NCI-H748 (cell line): ENCODE data around the gene CLHC1.

Experiments used
- DNase-seq: peaks from one replicate; lab custom pipeline; 2025; ENCODE audit not compliant: unreplicated experiment; lab: John Stamatoyannopoulos, UW

CLHC1 gene

DNA sequence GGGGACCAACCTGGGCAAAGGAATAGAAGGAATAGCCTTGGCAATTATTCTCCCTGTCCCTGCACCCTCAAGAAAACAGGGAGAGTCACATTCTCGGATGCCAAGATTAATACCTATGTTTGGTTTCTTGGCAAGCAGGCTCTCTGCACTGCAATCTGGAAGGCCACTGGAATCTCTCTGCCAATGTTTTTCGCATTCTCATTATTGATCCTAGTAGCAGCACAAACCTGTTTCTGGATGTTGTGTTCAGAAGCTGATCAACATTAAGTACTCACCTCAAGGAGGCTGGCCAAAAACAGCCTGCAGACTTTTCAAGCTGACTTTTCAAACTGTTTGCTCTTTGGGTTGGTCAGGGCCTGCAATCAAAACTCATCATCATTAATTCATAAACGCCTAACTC, 62.2 kb downstream of the CLHC1 start:
- DNase-seq: no peak

DNA sequence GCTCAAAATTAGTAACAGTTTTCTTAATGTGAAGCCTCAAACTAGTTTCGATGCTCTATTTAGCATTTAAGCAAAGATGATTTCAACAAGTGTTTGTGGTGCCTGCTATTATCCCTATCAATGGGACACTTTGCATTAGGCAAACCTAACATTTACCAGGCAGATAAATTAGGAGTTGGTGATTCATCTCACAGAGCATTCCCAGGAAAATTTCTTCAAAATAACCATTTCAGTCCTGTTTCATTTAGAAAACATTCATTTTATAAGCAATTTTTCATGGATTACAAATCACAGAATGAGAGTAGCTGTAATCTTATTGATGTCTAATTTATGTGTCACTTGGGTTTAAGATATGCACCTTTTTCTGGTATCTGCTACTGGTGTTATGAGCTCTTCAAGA, 62.7 kb downstream of the CLHC1 start:
- no peak for DNase-seq

DNA sequence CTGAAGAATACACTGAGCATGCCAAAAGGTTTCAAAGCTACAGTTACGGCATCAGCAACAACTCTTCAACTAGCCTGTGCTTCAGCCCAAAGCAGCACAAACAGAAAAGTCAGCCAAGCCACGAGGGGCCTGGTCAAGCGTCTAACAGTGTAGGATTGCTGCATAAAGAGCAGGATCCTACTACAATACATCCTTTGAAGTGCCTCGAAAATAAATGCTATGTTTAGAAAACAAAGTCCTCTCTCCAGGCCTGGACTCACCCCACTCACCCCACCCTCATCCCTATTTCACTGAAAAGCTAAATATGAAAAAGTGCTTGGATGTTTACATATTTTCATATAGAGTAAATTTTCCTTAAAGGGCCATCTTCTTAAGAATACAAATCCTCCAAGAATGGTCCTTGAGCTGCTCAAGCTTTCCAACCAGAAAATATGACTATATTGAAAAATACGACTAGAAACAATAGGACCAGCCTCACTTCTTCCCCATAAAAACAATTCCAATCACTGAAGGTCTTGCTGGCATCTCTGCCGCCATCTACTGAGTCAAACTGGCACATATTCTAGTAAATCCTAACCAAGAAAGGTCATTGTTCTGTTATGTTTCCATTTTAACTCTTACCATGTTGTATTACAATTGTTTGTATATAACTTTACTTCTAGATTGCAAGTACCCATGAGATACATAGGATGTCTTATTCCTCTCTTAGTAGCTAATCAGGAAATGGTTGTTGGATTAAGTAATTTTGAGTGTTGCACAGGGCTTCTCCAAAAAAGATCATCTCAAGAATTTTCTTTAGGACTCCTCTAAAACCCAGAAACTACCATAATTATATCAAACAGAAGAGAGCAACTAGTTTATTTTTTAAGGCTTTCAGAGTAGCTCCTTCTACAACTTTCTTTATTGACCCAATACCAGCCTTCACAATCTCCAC, 63.6 kb downstream of the CLHC1 start:
- peak; percentile 61 for DNase-seq

DNA sequence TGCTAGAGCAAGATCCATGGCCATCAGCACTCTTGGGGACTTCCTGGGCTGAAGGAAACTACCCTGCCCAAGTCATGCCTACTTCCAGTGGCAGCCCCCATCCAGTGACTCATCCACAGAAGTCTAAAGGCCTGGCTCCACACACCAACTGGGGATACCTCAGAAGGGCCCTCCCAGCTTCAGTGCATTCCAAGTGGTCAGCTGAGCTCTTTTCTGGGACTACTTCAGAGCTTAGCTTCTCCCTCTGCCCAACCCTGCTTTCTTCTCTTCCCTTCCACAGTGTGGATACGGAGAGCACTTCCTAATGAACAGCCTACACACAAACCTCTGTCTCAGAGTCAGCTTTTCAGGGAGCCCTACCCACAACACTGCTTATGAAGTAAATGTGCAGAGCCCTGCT, 66.5 kb downstream of the CLHC1 start:
- DNase-seq: no peak

DNA sequence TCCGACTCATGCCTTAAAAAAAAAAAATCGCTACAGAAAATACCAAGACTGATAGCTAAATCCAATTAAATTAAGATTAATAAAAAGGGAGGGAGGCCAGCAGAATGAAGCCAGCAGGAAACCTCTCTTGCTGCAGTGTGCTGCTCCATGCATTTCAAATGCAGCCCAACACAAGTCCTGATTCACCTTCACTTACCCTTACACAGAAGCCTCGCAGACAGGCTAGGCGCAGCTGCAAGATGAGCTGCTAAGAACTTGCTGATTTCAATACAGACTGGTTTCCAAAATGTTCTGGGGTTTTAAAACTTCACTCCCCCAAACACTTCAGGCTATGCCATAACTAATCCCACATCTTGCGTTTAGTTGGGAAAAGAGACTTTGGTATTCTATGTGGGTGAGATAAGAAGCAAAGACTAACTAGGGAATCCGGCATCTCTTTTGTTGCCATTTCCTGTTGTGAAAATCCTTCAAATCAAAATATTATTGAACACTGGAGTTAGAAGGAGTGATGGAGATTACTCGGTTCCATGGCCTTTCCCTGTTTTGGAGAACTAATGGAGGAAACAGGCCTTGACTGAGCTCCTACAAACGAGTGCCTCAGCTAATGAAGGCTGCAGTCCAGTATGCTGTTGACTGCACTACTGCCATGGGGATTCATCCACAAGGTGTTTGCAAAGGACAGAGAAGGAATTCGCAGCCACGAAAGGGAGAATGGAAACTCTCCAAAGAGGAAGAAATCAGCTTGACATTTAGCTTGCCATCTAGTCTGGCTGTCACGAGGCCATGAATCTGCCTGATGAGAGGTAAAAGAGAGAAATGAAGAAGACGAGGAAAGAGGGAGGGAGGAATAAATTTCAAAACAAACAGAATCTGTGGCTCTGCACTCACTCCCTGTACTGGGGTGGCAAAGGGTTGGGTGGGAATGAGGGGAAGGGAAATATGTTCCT, 67.3 kb downstream of the CLHC1 start:
- no peak for DNase-seq

DNA sequence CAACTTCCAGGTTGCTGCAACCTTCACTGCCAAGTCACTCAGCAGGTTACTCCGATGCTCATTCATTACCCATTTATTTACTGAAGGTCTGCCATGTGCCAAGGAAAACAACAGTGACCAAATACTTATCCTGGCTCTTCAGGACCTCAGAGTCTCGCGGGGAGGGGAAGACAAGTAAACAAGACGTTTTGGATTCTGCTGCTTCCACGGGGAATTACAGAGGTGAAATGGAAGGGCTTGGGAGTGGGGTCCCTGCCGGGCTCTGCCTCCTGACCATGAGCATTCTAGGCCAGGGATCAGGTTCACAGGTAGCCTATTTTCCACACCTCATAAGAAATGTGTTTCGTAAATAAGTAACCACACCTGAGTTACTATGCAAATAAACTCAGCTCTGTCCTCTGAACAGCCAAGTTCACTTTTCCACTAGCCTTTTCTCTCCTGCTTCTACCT, 68.1 kb downstream of the CLHC1 start:
- no peak for DNase-seq

DNA sequence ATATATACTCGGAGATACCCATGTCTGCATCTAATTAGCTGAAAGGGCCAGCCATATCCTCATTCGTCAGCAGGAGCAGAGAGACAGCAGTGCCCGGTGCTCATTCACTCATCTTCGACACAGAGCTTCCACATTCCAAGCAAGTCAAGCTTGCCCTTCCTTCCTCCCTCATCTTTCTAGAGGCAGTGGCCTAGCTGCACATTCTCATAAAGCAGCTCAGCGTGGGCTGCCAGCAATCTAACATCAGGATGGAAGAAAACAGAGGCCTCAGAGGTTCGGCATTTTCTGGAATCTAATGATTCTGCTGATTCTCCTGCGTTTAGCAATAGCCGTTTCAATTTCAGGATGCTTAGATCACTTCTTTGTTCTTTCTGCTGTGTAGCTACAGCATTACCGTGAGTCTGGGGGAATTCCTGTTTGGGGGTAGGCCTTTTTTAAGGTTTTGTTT, 68.8 kb downstream of the CLHC1 start:
- no peak for DNase-seq

DNA sequence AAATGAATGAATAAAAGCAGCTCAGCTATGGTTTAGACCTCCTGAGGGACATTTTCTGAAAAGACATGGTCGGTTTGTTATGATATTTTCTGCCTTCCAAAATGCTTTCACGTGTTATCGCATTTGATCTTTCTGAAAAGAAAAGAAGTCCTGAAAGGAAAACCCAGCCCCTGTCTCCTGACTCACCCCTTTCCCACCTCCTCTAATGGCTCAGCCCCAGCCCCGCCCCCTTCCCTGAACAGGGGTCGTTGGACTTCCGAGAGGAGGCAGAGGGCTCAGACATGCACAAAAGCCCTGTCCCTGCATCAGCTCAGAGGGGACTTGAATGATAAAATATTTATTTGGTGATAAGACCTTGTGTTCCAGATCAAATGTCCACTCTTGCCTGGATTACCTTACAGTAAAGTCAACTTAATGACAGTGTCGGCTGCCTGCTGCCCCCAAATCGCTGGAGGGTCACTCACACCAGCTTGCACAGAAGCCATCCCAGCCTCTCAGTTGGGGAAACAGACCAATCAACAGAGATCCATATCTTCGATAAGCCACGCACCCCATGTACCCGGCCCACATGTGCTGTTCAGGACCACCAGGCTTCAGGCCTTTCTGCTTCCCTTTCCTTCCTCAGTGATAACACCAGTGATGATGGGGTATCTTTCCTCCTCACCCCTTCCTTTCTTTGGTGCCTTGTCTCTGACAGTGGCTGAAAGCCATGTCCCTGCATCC, 69.6 kb downstream of the CLHC1 start:
- no peak for DNase-seq

DNA sequence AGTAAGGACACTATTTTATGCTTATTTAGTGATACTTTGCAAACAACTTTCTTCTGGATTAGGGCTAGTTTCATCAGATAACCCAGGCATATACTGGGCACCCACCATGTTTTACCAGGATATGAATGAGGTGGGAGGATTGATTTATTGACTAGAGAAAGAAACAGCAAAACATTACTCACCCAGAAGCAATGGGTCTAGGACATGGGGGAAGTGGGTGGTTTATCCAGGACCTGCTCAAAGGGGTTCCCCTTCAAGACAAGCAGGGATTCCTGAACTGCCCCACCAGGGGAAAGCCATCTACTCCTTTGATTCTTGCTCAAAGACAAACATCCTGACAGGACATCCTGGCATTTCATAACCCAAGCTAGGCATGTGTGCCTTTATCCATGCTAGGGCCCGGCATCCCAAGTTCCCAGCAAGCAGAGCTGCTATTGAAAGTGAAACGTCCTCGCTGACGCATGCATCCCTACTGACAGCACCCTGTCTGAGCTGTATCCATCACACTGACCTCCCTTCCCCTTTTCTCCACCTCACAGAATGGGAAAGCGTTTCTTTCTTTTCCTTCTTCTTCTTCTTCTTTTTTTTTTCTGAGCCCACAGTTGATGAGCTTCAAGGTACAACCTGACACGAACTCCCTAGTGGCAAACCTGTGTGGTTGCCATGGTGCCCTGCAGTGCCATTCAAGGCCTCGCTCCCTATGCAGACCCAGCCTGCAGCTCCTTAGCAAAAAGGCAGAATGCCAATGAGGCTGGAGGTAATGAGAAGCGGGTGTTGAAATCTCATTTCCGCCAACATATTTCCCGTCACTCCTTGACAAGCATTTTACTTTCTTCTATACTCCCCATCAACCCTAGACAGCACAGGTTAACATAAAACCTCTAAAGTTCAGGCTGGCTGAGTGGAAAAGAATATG, 70.5 kb downstream of the CLHC1 start:
- DNase-seq: no peak

DNA sequence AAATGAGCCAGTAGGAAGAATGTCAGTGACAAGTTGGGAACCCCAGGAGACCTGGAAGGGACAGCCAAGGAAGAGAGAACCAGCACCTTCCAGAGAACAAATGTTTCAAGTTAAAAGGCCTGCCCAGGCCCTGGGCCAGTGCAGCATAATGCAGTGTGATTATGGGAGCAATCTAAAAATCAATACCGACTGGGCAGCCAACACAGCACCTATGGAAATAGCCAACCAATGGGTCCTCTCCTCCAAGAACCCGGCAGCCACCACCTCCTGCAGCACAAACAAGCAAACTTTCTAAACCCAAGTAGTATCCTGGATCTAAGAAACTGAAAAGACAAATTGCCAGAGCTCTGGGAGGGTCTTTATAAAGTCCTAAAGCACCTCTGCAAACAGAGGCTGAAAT, 71.7 kb downstream of the CLHC1 start:
- no peak for DNase-seq

DNA sequence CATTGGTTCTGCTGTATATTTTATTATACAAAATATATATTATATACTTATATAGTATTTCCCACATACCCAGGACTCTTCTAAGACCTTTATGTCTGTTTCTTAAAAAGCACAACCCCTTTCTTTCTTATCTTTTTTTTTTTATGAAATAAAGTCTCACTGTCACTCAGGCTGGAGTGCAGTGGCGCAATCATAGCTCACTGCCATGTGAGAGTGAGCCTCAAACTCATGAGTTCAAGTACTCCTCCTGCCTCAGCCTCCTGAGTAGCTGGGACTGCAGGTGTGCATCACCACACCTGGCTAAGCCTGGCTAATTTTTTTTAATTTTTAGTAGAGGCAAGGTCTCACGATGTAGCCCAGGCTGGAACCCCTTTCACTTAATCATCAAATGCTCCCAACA, 72.3 kb downstream of the CLHC1 start:
- no peak for DNase-seq

DNA sequence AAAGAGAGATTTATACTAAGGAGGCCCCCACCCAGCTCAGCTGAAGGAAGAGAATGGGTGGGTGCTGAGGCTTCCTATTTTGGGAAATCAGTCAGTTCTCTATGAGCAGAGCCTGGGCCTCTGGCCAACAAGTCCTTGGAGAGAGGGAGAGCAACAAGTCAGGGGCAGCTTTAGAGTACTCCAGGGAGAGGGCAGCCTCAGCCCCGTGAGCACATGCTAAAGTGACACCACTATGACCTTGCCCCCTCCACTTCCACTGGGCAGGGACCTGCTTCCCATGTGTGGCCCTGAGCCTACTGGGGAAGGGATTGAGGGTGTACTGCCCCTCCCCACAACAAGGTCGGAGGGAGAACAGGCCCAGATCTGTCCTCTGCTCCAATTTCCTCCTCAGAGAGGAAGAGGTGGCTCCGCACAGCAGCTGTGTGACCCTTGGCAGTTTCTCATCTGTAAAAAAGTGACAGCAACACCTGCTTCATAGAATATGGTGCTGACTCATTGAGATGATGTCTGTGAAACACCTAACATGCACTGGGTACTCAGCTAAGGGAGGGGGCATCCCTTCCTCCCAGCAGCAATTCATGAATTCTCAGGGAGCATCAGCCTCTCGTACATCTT, 72.9 kb downstream of the CLHC1 start:
- no peak for DNase-seq

DNA sequence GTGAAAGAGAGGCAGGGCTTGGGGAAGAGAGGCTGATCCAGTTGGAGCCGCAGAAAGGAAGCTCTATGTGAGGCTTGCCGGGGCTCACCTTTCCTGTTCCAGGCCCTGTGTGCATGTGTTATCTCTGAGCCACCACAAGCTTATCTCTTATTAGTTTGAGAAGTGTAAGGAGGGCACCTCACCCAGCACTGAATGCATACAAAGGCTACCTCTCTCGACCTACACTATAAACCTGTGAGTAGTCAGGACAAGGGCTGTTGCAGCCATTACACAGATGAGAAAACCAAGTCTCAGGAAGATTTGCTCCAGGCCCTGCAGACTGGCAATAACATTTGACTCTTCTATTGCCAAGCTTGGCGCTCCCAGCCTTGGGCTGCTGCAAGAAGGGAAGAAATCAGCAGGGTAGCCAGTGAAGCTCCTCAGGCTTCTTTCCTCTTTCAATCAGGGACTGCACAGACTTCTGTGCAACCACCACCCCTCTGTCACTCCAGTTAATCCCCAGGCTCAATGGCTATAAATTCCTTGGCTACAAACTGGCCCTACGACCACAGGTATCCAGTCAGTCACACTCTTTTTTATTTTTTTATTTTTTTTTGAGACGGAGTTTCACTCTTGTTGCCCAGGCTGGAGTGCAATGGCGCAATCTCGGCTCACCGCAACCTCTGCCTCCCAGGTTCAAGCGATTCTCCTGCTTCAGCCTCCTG, 73.8 kb downstream of the CLHC1 start:
- DNase-seq: no peak

DNA sequence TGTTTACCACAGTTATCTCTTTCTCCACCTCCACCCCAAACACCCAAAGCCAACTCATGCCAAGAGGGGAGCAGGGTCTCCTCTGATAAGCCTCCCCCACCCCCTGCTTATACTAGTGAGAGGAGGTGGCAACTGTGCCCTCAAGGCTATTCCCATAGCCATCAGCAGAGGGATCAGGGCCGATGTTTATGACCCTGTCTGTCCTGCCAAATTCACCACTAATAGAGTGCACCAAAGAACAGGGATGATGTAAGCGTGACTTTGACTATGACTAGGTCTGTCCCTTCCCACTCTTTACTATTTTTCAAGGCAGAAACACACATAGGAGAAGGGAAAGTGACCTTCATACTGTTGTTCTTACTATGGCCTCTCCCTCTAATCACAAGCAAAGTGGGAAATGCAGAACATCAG, 74.6 kb downstream of the CLHC1 start:
- no peak for DNase-seq

DNA sequence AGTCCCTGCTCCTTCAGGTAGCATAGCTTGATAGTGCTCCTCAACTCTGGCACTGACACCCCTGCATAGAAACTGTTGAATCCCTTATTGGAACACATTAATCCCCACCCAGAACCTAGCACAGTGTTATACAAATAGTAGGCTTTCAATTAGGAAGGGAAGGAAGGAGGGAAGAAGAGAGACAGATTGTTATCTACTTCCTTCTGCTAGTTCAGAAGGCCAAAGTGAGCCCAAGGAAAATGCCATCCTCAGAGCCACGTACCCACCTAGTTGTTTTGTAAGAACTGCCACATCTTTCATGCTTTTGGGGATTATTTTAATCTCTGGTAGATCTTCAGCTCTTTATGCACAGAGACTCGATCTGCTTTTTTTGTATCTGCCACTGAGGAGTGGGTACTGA, 75.1 kb downstream of the CLHC1 start:
- no peak for DNase-seq

DNA sequence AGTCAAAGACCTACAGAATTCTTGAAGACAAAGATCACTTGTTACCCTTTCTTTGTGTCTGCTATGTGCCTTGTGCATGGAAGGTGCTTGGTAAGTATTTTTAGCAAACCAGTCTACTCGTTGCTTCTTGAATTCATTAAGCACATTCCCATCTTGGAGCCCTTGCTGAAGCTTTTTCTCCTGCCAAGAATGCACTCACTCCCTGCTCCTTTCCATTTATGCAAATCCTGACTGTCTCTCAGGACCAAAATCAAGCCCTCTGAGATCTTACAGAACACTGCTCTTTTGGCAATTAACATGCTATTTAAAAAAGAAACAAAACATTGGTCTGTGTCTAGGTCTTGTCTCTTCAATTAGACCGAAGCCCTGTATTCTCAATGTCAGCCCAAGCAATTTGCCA, 75.8 kb downstream of the CLHC1 start:
- no peak for DNase-seq

DNA sequence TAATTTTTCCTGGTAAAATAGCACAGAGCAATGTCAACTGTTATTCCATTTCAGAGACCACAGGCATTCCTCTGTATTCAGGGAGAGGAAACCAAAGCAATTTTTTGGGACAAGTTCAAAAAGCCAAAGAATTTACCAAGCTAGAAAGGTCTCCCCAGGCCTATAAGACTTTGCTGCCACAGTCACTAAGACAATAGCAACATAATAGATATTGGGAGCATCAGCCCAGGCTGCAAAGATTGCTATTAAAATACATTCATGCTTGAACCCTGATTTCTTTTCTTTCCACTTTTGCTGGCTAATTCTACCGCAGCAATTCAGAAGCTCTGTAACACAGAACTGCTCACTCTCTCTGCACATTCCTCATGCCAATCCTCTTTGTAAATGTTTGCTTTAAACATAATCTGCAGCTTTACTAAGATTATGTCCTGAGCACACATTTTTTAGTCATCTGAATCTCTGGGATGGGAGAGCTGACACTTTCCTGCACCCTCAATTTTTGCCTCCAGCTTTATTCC, 76.3 kb downstream of the CLHC1 start:
- DNase-seq: no peak

DNA sequence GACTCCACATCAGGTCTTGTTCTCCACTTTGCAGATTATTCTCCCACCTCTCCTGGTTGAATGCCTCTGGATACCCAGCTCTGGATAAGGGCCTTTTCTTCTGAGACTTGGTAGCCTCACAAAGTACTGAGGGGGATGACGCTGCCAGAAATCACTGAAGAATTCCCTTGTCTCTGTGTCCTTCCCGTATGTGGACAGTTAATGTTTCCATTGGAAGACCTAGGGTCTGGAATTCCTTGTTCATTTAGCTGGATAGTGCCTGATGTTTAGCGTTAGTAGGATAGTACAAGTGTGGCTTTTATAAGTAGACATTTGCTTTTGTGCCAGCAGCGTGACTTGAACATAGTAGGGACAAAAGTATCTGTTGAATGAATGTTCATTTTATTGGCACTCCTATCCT, 76.9 kb downstream of the CLHC1 start:
- DNase-seq: no peak

DNA sequence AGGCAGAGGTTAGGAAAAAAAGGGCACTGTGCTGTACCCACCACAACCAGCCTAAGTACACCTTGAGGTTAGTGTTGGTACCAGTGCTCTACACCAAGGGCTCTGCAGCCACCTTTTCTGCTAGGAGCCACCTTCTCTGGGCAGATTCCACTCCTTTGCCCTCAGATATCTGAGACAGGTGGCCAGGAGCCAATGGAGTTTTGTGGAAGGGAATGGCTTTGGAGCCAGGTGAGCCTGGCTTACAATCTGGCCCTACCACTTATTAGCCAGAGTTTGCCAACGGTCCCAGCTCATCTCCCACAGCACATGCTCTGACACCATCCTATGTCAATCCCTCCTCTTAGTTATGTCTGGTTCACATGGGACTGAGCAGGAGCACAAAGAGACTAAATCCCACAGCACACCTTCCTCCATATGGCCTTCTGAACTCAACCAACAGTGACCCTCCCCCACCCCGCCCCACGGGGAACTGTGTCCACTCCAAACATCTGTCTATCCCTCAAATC, 77.5 kb downstream of the CLHC1 start:
- no peak for DNase-seq
